Right lobe of liver (tissue), 4 donors: ENCODE measurements around the gene TCL1A.

ENCODE experiments used
- POLR2A ChIP-seq: fragments of 450-650 bp; IDR thresholded peaks from one replicate; pipeline ENCODE4 v1.6.1; 2017; ENCODE audit warnings: antibody characterized with exemption, mild to moderate bottlenecking
- TF ChIP-seq, protein P1 (sequence below), 4 donors: fragments of 200-600 bp in 3 of 4; fragments of 450-650 bp in 1 of 4; IDR thresholded peaks; one replicate each; pipeline versions ENCODE4 v1.5.1 to v1.8.0; 2016 to 2022; ENCODE audit warnings: antibody characterized with exemption in 4 of 4, mild to moderate bottlenecking in 2 of 4
- donor health status: DM: no; HTN: no; CAD: no.
- donor health status: DM: no; HTN: no; CAD: no.
- donor health status: DM: no; HTN: yes; CAD: no.

DNA sequence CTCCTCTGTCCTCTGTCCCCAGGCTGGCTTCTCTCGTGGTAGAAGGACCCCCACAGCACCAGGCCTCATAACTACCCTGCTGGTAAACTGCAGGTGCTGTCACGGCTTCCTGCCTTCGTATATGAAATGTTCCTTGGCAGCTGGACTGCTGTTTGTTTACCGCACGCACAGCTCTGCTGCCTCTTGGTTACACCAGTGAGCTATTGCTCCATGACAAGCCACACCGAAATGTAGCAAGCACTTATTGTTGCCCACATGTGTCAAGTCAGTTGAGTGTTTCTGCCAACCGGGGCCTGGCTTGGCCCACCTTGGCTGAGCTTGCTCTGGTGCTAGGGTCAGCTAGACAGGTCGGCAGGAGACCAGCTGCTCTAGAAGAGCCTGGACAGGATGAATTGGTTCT lies 49.4 kb downstream of the TCL1A start:
- TF ChIP-seq, protein P1, sequence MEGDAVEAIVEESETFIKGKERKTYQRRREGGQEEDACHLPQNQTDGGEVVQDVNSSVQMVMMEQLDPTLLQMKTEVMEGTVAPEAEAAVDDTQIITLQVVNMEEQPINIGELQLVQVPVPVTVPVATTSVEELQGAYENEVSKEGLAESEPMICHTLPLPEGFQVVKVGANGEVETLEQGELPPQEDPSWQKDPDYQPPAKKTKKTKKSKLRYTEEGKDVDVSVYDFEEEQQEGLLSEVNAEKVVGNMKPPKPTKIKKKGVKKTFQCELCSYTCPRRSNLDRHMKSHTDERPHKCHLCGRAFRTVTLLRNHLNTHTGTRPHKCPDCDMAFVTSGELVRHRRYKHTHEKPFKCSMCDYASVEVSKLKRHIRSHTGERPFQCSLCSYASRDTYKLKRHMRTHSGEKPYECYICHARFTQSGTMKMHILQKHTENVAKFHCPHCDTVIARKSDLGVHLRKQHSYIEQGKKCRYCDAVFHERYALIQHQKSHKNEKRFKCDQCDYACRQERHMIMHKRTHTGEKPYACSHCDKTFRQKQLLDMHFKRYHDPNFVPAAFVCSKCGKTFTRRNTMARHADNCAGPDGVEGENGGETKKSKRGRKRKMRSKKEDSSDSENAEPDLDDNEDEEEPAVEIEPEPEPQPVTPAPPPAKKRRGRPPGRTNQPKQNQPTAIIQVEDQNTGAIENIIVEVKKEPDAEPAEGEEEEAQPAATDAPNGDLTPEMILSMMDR (IDR thresholded peaks at IDR 0.05): no peak
- TF ChIP-seq POLR2A: no peak
